Measurements from ENCODE around the gene SHH.

DNA sequence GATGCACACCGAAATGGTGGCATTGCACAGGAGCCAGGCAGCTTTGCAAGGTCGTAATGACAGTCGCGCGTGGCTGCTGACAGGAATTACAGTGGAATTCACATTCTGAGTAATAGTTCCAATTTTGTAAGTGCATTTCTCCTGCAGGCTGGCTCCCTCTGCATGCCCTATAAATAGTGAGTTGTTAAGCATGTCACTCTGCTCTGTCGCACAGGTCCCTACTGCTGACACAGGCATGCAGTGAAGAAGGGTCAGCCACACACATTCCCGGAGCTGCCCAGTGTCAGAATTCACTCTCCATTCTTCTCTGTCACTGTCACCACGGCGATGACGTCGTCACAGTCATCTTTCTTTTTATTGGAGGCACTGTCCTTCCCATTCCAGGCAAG is 49.2 kb upstream of the SHH start:
- TF ChIP-seq, protein P1, sequence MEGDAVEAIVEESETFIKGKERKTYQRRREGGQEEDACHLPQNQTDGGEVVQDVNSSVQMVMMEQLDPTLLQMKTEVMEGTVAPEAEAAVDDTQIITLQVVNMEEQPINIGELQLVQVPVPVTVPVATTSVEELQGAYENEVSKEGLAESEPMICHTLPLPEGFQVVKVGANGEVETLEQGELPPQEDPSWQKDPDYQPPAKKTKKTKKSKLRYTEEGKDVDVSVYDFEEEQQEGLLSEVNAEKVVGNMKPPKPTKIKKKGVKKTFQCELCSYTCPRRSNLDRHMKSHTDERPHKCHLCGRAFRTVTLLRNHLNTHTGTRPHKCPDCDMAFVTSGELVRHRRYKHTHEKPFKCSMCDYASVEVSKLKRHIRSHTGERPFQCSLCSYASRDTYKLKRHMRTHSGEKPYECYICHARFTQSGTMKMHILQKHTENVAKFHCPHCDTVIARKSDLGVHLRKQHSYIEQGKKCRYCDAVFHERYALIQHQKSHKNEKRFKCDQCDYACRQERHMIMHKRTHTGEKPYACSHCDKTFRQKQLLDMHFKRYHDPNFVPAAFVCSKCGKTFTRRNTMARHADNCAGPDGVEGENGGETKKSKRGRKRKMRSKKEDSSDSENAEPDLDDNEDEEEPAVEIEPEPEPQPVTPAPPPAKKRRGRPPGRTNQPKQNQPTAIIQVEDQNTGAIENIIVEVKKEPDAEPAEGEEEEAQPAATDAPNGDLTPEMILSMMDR (conservative IDR thresholded peaks at IDR 0.05 in 1 of 2, IDR thresholded peaks at IDR 0.05 in 1 of 2; ENCODE audit: low read depth in 1 of 2, low read length in 2 of 2), result no peak
- TF ChIP-seq EZH2 (IDR thresholded peaks at IDR 0.05; ENCODE audit: low read length, missing control alignments), result no peak
